ENCODE measurements around the gene MICAL3. TPM values are rescaled to one million over a fixed set of nuclear protein-coding genes. Genes with fewer than 3 reads are reported as not detected.
"Not testable (repeated sequence)": the region's sequence is repeated elsewhere in the genome, so short reads cannot be mapped to it uniquely, and the experiment has no call there.

The MICAL3 gene
- total RNA-seq, 1 donor from 2014 or later = 103 TPM

DNA sequence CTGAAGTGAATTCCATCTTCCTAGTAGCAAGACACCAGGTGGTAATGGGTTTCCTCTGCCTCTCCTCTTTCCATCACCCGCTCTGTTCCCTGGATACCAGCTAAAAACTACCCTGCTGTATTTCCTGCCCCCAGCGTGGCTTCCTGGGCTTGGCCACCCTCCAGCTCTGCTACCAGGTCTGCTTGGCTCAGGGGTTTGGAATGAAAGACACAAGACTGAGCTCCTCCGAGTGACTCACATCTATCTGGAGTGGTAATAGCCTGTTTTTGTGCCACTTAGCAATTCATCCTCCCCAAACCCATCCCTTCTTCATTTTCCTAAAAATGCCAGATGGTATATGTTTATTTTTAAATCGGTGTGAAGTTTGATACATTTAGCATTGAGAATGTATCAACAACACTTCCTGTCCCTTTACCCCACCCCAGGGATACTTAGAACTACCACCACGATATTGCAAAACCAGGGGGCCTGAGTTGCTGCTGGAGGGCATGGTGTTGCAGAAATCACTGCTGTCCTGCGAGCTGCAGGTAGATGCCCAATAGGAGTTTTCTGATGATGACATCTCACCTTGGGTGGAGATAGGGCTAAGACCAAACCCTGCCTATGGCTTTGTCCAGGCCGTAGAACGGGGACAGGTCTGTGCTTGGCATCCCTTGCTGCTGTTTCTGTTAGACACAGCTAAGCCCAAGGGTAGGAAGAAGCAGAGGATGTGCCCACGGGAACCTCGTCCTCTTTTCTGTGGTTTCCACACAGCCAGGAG lies 7.5 kb upstream of the MICAL3 start:
- Mint-ChIP-seq H3K27me3 (ENCODE audit: low read depth) (peaks cover 10% of the 10 kb centered on the region), H3K4me1 (peaks cover 32% of the 10 kb centered on the region), H3K27ac (no peak overlapping the region), H3K9me3 (no peaks in the 10 kb centered on the region), H3K4me3 (no peak overlapping the region), H3K36me3 (no peaks in the 10 kb centered on the region)
- no peak for DNase-seq (ENCODE audit: low spot score in 2 of 2, unreplicated experiment in 2 of 2)
- TF ChIP-seq, protein P1, sequence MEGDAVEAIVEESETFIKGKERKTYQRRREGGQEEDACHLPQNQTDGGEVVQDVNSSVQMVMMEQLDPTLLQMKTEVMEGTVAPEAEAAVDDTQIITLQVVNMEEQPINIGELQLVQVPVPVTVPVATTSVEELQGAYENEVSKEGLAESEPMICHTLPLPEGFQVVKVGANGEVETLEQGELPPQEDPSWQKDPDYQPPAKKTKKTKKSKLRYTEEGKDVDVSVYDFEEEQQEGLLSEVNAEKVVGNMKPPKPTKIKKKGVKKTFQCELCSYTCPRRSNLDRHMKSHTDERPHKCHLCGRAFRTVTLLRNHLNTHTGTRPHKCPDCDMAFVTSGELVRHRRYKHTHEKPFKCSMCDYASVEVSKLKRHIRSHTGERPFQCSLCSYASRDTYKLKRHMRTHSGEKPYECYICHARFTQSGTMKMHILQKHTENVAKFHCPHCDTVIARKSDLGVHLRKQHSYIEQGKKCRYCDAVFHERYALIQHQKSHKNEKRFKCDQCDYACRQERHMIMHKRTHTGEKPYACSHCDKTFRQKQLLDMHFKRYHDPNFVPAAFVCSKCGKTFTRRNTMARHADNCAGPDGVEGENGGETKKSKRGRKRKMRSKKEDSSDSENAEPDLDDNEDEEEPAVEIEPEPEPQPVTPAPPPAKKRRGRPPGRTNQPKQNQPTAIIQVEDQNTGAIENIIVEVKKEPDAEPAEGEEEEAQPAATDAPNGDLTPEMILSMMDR (IDR thresholded peaks at IDR 0.05; ENCODE audit: unreplicated experiment) = no peak

DNA sequence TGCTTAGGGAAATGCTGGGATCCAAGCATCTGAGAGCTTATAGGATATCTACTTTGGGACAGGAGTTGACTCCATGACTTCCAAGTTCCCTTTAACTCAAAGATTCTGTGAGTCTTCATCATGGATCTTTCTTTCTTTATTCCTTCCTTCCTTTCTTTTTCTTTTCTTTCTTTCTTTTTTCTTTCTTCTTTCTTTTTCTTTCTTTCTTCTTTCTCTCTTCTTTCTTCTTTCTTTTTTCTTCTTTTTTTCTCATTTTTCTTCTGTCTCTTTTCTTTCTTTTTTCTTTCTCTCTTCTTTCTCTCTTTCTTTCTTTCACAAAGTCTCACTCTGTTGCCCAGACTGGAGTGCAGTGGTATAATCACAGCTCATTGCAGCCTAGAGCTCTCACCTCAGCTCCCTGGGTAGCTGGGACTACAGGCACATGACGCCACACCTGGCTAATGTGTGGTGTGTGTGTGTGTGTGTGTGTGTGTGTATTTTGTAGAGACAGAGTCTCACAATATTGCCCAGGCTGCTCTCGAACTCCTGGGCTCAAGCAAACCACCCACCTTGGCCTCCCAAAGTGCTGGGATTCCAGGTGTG lies 5.4 kb upstream of the MICAL3 start:
- no peak for DNase-seq (ENCODE audit: low spot score in 2 of 2, unreplicated experiment in 2 of 2)
- Mint-ChIP-seq H3K27ac (no peak overlapping the region), H3K27me3 (ENCODE audit: low read depth) (peaks cover 21% of the 10 kb centered on the region), H3K36me3 (no peaks in the 10 kb centered on the region), H3K9me3 (no peaks in the 10 kb centered on the region), H3K4me1 (peaks cover 29% of the 10 kb centered on the region), H3K4me3 (no peak overlapping the region)
- TF ChIP-seq, protein P1 (IDR thresholded peaks at IDR 0.05; ENCODE audit: unreplicated experiment) = no peak

DNA sequence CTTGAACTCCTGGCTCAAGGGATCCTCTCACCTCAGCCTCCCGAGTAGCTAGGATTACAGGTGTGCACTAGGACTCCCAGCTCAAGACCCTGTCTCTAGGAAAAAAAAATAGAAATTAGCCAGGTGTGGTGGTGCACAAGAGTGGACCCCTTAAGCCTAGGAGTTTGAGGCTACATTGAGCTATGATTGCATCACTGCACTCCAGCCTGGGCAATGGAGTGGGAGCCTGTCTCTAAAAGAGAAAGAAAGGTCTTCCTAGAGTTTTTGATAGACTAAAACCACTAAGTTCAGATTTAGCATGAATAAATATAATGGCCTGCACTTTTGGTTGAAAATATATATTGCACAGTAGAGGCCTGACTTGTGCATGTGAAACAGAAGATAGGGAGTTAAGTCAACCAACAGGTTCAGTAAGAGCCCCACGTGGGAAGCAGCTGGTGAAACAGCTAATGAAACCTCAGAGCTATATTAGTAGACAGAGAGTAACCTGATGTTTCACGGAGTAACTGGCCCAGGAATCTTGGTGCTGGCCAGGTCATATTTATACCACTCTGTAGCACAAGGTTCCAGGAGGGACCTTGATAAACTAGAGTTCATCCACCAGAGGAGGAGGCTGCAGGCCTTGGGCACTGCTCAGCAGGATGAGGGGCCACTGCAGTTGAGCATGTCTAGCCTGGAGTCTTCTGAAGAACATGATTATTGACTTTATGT lies 4.6 kb upstream of the MICAL3 start:
- peaks cover 22% of the 10 kb centered on the region for H3K27me3 Mint-ChIP-seq (ENCODE audit: low read depth)
- peaks cover 32% of the 10 kb centered on the region for H3K4me1 Mint-ChIP-seq
- H3K4me3 Mint-ChIP-seq = no peak overlapping the region
- TF ChIP-seq, protein P1 (IDR thresholded peaks at IDR 0.05; ENCODE audit: unreplicated experiment) = no peak
- H3K36me3 Mint-ChIP-seq = no peaks in the 10 kb centered on the region
- DNase-seq (ENCODE audit: low spot score in 2 of 2, unreplicated experiment in 2 of 2) = no peak
- no peak overlapping the region for H3K27ac Mint-ChIP-seq
- H3K9me3 Mint-ChIP-seq = no peaks in the 10 kb centered on the region

DNA sequence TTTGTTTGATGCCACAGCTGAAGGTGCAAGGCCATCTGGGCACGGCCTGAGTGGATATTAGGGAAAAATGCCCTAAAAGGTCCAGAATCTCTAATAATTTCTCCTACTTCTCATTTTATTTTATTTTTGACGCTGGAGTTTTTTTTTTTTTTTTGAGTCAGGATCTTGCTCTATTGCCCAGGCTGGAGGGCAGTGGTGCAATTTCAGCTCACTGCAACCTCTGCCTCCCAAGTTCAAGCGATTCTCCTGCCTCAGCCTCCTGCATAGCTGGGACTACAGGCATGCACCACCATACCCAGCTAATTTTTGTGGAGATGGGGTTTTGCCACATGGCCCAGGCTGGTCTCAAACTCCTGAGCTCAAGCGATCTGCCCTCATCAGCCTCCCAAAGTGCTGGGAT lies 1.5 kb upstream of the MICAL3 start:
- not testable (repeated sequence) for H3K9me3 Mint-ChIP-seq; H3K27ac Mint-ChIP-seq; H3K4me3 Mint-ChIP-seq; H3K36me3 Mint-ChIP-seq; DNase-seq (ENCODE audit: low spot score in 2 of 2, unreplicated experiment in 2 of 2)
- H3K4me1 Mint-ChIP-seq = peaks cover 18% of the 10 kb centered on the region
- peaks cover 22% of the 10 kb centered on the region for H3K27me3 Mint-ChIP-seq (ENCODE audit: low read depth)

DNA sequence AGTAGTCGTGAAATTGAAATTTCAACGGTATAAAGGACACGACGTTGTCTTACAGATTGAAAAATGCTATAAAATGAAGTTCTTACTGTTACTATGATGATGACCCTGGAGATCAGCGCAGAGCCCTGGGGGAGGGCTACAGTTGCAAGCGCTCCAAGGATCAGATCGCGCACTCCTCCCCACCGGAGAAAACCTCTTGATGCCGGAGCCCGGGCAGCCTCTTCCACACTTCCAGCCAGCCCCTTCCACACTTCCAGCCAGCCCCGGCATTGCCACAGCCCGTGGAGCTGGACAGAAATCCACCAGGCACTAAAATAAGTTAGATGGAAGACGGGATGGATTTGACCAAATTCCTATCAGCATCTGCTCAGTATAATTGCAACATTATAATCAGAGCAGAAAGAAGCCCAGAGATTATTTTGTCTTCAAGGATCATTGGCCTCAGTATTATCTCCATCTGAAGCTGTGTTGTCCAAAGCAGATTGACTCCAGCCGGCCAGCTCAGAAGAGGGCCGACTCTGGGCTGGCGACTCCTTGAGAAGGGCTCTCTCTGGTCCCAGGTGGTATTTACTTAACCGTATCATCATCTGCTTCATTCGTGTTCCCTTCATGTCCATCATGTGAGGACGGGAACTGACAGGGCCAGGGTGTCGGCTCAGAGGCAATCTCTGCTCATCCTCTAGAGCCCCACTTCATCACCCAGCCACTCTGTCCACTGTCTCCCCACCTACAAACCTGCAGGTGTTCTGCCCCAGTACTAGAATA lies 777 bp upstream of the MICAL3 start:
- Mint-ChIP-seq H3K27me3 (ENCODE audit: low read depth) (peaks cover 22% of the 10 kb centered on the region), H3K4me3 (peak overlapping the region; percentile 73), H3K36me3 (no peaks in the 10 kb centered on the region), H3K9me3 (no peaks in the 10 kb centered on the region), H3K4me1 (peaks cover 18% of the 10 kb centered on the region), H3K27ac (no peak overlapping the region)
- DNase-seq (ENCODE audit: low spot score in 2 of 2, unreplicated experiment in 2 of 2) = no peak
- TF ChIP-seq, protein P1 (IDR thresholded peaks at IDR 0.05; ENCODE audit: unreplicated experiment) = no peak

Measured in mesothelial cell of epicardium (in vitro differentiated cells).